ENCODE results near the gene OGDH. TPM values are rescaled to one million over a fixed set of nuclear protein-coding genes. Genes with fewer than 3 reads are reported as not detected.

Gene OGDH
- total and polyA plus RNA-seq, 10 of the 15 experiments (the other 5 are each of a cell fraction or from before 2014, with no cell fraction given) = 4.1 to 103 (median 48.4) TPM

DNA sequence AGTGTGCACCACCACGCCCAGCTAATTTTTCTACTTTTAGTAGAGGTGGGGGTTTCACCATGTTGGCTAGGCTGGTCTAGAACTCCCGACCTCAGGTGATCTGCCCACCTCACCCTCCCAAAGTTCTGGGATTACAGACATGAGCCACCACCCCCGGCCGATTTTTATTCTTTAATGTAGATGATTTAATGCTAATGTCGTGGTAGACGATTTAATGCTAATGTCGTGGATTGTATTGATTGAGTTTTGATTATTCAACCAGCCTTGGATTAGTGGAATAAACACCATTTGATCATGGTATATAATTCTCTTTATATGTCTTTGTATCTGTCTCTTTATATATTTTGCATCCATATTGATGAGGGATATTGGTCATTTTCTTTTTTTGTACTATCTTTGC is 52.6 kb downstream of the OGDH start:
- TF ChIP-seq, protein P1, sequence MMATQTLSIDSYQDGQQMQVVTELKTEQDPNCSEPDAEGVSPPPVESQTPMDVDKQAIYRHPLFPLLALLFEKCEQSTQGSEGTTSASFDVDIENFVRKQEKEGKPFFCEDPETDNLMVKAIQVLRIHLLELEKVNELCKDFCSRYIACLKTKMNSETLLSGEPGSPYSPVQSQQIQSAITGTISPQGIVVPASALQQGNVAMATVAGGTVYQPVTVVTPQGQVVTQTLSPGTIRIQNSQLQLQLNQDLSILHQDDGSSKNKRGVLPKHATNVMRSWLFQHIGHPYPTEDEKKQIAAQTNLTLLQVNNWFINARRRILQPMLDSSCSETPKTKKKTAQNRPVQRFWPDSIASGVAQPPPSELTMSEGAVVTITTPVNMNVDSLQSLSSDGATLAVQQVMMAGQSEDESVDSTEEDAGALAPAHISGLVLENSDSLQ (IDR thresholded peaks at IDR 0.05) = no peak
- no peak for TF ChIP-seq SRF (IDR thresholded peaks at IDR 0.05; ENCODE audit: low read depth in 2 of 2, low read length in 2 of 2)
- TF ChIP-seq MTA2 (IDR thresholded peaks at IDR 0.05; ENCODE audit: low read depth) = no peak
- no peak for TF ChIP-seq ZNF217 (IDR thresholded peaks at IDR 0.05)
- BruUV-seq (replicated peaks) = no TSS peak
- H3K79me2 ChIP-seq (ENCODE audit: control insufficient read depth, insufficient read depth, low read length) = no peaks in the 10 kb centered on the region
- no peak overlapping the region for H2AFZ ChIP-seq (ENCODE audit: control insufficient read depth, low read depth, low read length)
- no peaks in the 10 kb centered on the region for H4K20me1 ChIP-seq (ENCODE audit: control insufficient read depth, insufficient read depth)
- WGBS (ENCODE audit: insufficient coverage, insufficient replicate concordance, low lambda C conversion rate, missing lambda C conversion rate) = 99% methylated on average over 7 of the region's 7 CpGs
- H3K27ac ChIP-seq (ENCODE audit: control insufficient read depth, insufficient read depth) = no peak overlapping the region
- POLR2A ChIA-PET = no interaction called here
- H3K4me2 ChIP-seq (ENCODE audit: control insufficient read depth, insufficient read depth) = no peak overlapping the region
- no peak for ATAC-seq
- H3K9me3 ChIP-seq (replicated peaks; ENCODE audit: control insufficient read depth, insufficient read depth, low read length) = peaks cover 8% of the 10 kb centered on the region; the same call in 2 of the 3 replicates
- intact Hi-C loops (cut with micrococcal nuclease; ENCODE audit: unreplicated experiment) = no loop called here
- DNase-seq (ENCODE audit: low read depth, low spot score) = no peak
- SMC1A ChIA-PET (ENCODE audit: uncharacterized antibody, unreplicated experiment) = interaction anchor here (0.8 kb wide), 1 partner anchor 20 kb away, joined by 4 read pairs; no protein-coding TSS in a partner anchor
- FAIRE-seq = no peak
- RAD21 ChIA-PET (ENCODE audit: unreplicated experiment) = no interaction called here
- H3K4me1 ChIP-seq (ENCODE audit: control insufficient read depth, insufficient read depth, low read length) = no peaks in the 10 kb centered on the region
- H3K27me3 ChIP-seq (replicated peaks in 1 of 2; ENCODE audit: control insufficient read depth in 2 of 2, insufficient read depth in 2 of 2, low read length in 1 of 2) = no peaks in the 10 kb centered on the region
- no peak overlapping the region for H3K9ac ChIP-seq (ENCODE audit: control insufficient read depth, insufficient read depth, low read length)
- peaks cover 5 to 14% of the 10 kb centered on the region in 2 experiments; a peak in 3 of 4 replicates for H3K36me3 ChIP-seq (ENCODE audit: control insufficient read depth in 2 of 2, insufficient read depth in 2 of 2, low read length in 1 of 2)
- CTCF ChIA-PET = interaction anchor here (0.7 kb wide), 1 partner anchor 12 kb away, joined by 3 read pairs; no protein-coding TSS in a partner anchor
- in situ Hi-C loops (cut with MboI) = no loop called here
- H3K4me3 ChIP-seq = no peak overlapping the region

DNA sequence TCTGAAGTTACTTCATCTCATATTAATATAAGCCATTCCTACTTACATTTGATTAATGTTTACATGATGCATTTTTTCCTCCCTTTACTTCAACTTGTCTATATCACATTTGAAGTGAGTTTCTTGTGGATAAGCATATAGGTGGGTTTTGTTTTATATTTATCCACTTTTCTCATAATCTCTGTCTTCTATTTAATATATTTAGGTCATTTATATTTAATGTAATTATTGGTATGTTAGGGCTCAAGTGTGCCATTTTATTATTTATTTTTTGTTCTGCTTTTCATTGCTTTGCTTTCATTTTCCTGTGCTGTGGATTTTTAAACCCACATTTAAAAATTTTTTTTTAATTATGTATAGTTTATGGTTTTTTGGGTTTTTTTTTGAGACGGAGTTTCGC is 54.8 kb downstream of the OGDH start:
- BruUV-seq (replicated peaks) = no TSS peak
- 93% methylated on average over 2 of the region's 2 CpGs for WGBS (ENCODE audit: insufficient coverage, insufficient replicate concordance, low lambda C conversion rate, missing lambda C conversion rate)
- Histone ChIP-seq H2AFZ (ENCODE audit: control insufficient read depth, low read depth, low read length) (no peak overlapping the region), H4K20me1 (ENCODE audit: control insufficient read depth, insufficient read depth) (no peaks in the 10 kb centered on the region), H3K27me3 (replicated peaks in 1 of 2; ENCODE audit: control insufficient read depth in 2 of 2, insufficient read depth in 2 of 2, low read length in 1 of 2) (no peaks in the 10 kb centered on the region), H3K4me3 (no peak overlapping the region), H3K9me3 (replicated peaks; ENCODE audit: control insufficient read depth, insufficient read depth, low read length) (peaks cover 8% of the 10 kb centered on the region; the same call in 2 of the 3 replicates), H3K27ac (ENCODE audit: control insufficient read depth, insufficient read depth) (no peak overlapping the region), H3K79me2 (ENCODE audit: control insufficient read depth, insufficient read depth, low read length) (no peaks in the 10 kb centered on the region), H3K36me3 (ENCODE audit: control insufficient read depth in 2 of 2, insufficient read depth in 2 of 2, low read length in 1 of 2) (peaks cover 5% of the 10 kb centered on the region in 2 experiments; a peak in 2 of 4 replicates), H3K4me2 (ENCODE audit: control insufficient read depth, insufficient read depth) (no peak overlapping the region), H3K9ac (ENCODE audit: control insufficient read depth, insufficient read depth, low read length) (no peak overlapping the region), H3K4me1 (ENCODE audit: control insufficient read depth, insufficient read depth, low read length) (no peaks in the 10 kb centered on the region)
- ChIA-PET SMC1A (ENCODE audit: uncharacterized antibody, unreplicated experiment) (no interaction called here), POLR2A (no interaction called here), CTCF (no interaction called here), RAD21 (ENCODE audit: unreplicated experiment) (no interaction called here)
- intact Hi-C loops (cut with micrococcal nuclease; ENCODE audit: unreplicated experiment) (no loop called here), in situ Hi-C loops (cut with MboI) (no loop called here)
- FAIRE-seq = no peak
- no peak for ATAC-seq
- DNase-seq (ENCODE audit: low read depth, low spot score) = no peak
- TF ChIP-seq, protein P2, sequence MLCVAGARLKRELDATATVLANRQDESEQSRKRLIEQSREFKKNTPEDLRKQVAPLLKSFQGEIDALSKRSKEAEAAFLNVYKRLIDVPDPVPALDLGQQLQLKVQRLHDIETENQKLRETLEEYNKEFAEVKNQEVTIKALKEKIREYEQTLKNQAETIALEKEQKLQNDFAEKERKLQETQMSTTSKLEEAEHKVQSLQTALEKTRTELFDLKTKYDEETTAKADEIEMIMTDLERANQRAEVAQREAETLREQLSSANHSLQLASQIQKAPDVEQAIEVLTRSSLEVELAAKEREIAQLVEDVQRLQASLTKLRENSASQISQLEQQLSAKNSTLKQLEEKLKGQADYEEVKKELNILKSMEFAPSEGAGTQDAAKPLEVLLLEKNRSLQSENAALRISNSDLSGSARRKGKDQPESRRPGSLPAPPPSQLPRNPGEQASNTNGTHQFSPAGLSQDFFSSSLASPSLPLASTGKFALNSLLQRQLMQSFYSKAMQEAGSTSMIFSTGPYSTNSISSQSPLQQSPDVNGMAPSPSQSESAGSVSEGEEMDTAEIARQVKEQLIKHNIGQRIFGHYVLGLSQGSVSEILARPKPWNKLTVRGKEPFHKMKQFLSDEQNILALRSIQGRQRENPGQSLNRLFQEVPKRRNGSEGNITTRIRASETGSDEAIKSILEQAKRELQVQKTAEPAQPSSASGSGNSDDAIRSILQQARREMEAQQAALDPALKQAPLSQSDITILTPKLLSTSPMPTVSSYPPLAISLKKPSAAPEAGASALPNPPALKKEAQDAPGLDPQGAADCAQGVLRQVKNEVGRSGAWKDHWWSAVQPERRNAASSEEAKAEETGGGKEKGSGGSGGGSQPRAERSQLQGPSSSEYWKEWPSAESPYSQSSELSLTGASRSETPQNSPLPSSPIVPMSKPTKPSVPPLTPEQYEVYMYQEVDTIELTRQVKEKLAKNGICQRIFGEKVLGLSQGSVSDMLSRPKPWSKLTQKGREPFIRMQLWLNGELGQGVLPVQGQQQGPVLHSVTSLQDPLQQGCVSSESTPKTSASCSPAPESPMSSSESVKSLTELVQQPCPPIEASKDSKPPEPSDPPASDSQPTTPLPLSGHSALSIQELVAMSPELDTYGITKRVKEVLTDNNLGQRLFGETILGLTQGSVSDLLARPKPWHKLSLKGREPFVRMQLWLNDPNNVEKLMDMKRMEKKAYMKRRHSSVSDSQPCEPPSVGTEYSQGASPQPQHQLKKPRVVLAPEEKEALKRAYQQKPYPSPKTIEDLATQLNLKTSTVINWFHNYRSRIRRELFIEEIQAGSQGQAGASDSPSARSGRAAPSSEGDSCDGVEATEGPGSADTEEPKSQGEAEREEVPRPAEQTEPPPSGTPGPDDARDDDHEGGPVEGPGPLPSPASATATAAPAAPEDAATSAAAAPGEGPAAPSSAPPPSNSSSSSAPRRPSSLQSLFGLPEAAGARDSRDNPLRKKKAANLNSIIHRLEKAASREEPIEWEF (IDR thresholded peaks at IDR 0.05; ENCODE audit: insufficient replicate concordance, low read depth, low read length) = no peak
- TF ChIP-seq, protein P3, sequence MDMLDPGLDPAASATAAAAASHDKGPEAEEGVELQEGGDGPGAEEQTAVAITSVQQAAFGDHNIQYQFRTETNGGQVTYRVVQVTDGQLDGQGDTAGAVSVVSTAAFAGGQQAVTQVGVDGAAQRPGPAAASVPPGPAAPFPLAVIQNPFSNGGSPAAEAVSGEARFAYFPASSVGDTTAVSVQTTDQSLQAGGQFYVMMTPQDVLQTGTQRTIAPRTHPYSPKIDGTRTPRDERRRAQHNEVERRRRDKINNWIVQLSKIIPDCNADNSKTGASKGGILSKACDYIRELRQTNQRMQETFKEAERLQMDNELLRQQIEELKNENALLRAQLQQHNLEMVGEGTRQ (IDR thresholded peaks at IDR 0.05; ENCODE audit: borderline replicate concordance, low read depth, low read length) = no peak
- no peak for TF ChIP-seq SREBF2 (IDR thresholded peaks at IDR 0.05; ENCODE audit: low read length)
- TF ChIP-seq KLF5 (IDR thresholded peaks at IDR 0.05; ENCODE audit: partially characterized antibody) = no peak
- TF ChIP-seq ZZZ3 (IDR thresholded peaks at IDR 0.05; ENCODE audit: control insufficient read depth, insufficient read length, low read depth) = no peak
- TF ChIP-seq GATAD2B (conservative IDR thresholded peaks at IDR 0.05; ENCODE audit: low read depth) = no peak
